ENCODE data around the gene CSNK1G1. TPM values are rescaled to one million over a fixed set of nuclear protein-coding genes. Genes with fewer than 3 reads are reported as not detected.
"Not testable (repeated sequence)": the region's sequence is repeated elsewhere in the genome, so short reads cannot be mapped to it uniquely, and the experiment has no call there.

Gene CSNK1G1
- total and polyA plus RNA-seq, 4 donors = 2.5 to 25.3 (median 9.1) TPM

GRCh38 chr15:64274341-64274950, 81.5 kb downstream of the CSNK1G1 start:
- no peaks in the 10 kb centered on the region for H3K9me3 ChIP-seq (ENCODE audit: control insufficient read depth, low read length)
- DNase-seq = no peak
- intact Hi-C loops (cut with DNase I) = no loop called here
- no peak overlapping the region for H3K27ac ChIP-seq (ENCODE audit: low read depth in 1 of 2, low read length in 2 of 2)
- H3K4me3 ChIP-seq (ENCODE audit: low read length in 2 of 2) = no peak overlapping the region
- no peaks in the 10 kb centered on the region for H3K4me1 ChIP-seq (ENCODE audit: control insufficient read depth in 1 of 2, insufficient read depth in 2 of 2, low read length in 2 of 2)
- no peaks in the 10 kb centered on the region for H3K36me3 ChIP-seq (ENCODE audit: control insufficient read depth in 1 of 2, insufficient read depth in 2 of 2, low read length in 1 of 2)
- no peaks in the 10 kb centered on the region for H3K27me3 ChIP-seq (ENCODE audit: control insufficient read depth in 1 of 2, insufficient read depth in 2 of 2, low read length in 1 of 2)
- 74 to 75% methylated on average over 2 of the region's 2 CpGs for WGBS, 2 donors
- ATAC-seq (ENCODE audit: low FRiP score) = no peak

- no peaks in the 10 kb centered on the region for H3K9me3 ChIP-seq (ENCODE audit: control insufficient read depth, low read length)
- H3K27ac ChIP-seq (ENCODE audit: low read depth in 1 of 2, low read length in 2 of 2) = no peak overlapping the region
- no peak overlapping the region for H3K4me3 ChIP-seq (ENCODE audit: low read length in 2 of 2)
- intact Hi-C loops (cut with DNase I) = no loop called here
- no peak for ATAC-seq (ENCODE audit: low FRiP score)
- H3K36me3 ChIP-seq (ENCODE audit: control insufficient read depth in 1 of 2, insufficient read depth in 2 of 2, low read length in 1 of 2) = no peaks in the 10 kb centered on the region
- H3K27me3 ChIP-seq (ENCODE audit: control insufficient read depth in 1 of 2, insufficient read depth in 2 of 2, low read length in 1 of 2) = no peaks in the 10 kb centered on the region
- H3K4me1 ChIP-seq (ENCODE audit: control insufficient read depth in 1 of 2, insufficient read depth in 2 of 2, low read length in 2 of 2) = no peaks in the 10 kb centered on the region
- DNase-seq = no peak
- WGBS, 2 donors = 97 to 98% methylated on average over 1 of the region's 1 CpG
Measured at GRCh38 chr15:64267331-64267973, 88.5 kb downstream of the CSNK1G1 start.

DNA sequence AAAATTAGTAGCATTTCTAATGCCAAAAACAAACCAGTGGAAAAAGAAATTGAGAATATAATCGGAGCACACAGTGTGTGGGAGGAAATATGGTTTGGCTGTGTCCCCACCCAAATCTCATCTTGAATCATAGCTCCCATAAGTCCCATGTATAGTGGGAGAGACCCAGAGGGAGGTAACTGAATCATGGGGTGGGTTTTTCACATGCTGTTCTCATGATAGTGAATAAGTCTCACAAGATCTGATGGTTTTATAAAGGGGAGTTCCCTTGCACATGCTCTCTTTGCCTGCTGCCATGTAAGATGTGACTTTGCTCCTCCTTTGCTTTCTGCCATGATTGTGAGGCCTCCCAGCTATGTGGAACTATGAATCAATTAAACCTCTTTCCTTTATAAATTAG, 90.8 kb downstream of the CSNK1G1 start:
- DNase-seq; intact Hi-C loops (cut with DNase I); H3K9me3 ChIP-seq (ENCODE audit: control insufficient read depth, low read length); H3K4me1 ChIP-seq (ENCODE audit: control insufficient read depth in 1 of 2, insufficient read depth in 2 of 2, low read length in 2 of 2); H3K27ac ChIP-seq (ENCODE audit: low read depth in 1 of 2, low read length in 2 of 2); H3K4me3 ChIP-seq (ENCODE audit: low read length in 2 of 2); H3K36me3 ChIP-seq (ENCODE audit: control insufficient read depth in 1 of 2, insufficient read depth in 2 of 2, low read length in 1 of 2); ATAC-seq (ENCODE audit: low FRiP score); H3K27me3 ChIP-seq (ENCODE audit: control insufficient read depth in 1 of 2, insufficient read depth in 2 of 2, low read length in 1 of 2): not testable (repeated sequence)
- 68 to 78% methylated on average over 1 of the region's 1 CpG for WGBS, 2 donors

GRCh38 chr15:64264502-64264901, 91.5 kb downstream of the CSNK1G1 start:
- Histone ChIP-seq H3K27me3 (ENCODE audit: control insufficient read depth in 1 of 2, insufficient read depth in 2 of 2, low read length in 1 of 2) (no peaks in the 10 kb centered on the region), H3K27ac (ENCODE audit: low read depth in 1 of 2, low read length in 2 of 2) (no peak overlapping the region), H3K36me3 (ENCODE audit: control insufficient read depth in 1 of 2, insufficient read depth in 2 of 2, low read length in 1 of 2) (no peaks in the 10 kb centered on the region), H3K4me1 (ENCODE audit: control insufficient read depth in 1 of 2, insufficient read depth in 2 of 2, low read length in 2 of 2) (no peaks in the 10 kb centered on the region), H3K4me3 (ENCODE audit: low read length in 2 of 2) (no peak overlapping the region), H3K9me3 (ENCODE audit: control insufficient read depth, low read length) (no peaks in the 10 kb centered on the region)
- intact Hi-C loops (cut with DNase I) = no loop called here
- no peak for DNase-seq
- ATAC-seq (ENCODE audit: low FRiP score) = no peak
- 94 to 95% methylated on average over 4 of the region's 4 CpGs for WGBS, 2 donors

GRCh38 chr15:64263567-64263966, 92.4 kb downstream of the CSNK1G1 start:
- DNase-seq = no peak
- WGBS, 2 donors = 67 to 99% methylated on average over 2 of the region's 2 CpGs
- Histone ChIP-seq H3K27ac (ENCODE audit: low read depth in 1 of 2, low read length in 2 of 2) (no peak overlapping the region), H3K27me3 (ENCODE audit: control insufficient read depth in 1 of 2, insufficient read depth in 2 of 2, low read length in 1 of 2) (no peaks in the 10 kb centered on the region), H3K9me3 (ENCODE audit: control insufficient read depth, low read length) (no peaks in the 10 kb centered on the region), H3K4me1 (ENCODE audit: control insufficient read depth in 1 of 2, insufficient read depth in 2 of 2, low read length in 2 of 2) (no peaks in the 10 kb centered on the region), H3K36me3 (ENCODE audit: control insufficient read depth in 1 of 2, insufficient read depth in 2 of 2, low read length in 1 of 2) (no peaks in the 10 kb centered on the region), H3K4me3 (ENCODE audit: low read length in 2 of 2) (no peak overlapping the region)
- ATAC-seq (ENCODE audit: low FRiP score) = no peak
- intact Hi-C loops (cut with DNase I) = no loop called here

DNA sequence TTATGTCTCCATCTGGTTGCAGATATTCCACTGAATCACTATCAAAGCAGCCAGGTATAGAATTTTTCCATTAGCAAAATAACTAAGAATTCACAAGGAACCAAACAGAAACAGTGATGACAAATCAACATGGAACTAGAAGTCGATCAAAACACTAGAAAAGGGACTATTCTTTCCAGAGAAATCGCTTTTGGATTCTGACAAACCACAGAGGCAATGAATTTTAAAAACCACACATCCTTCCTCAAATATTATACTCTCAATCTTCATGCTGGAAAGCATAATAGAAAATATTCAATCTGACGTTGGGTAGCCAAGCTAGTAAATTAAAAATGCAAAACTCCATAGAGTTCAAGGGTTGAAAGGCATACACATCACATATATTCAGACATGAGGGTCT, 99.9 kb downstream of the CSNK1G1 start:
- Histone ChIP-seq H3K36me3 (ENCODE audit: control insufficient read depth in 1 of 2, insufficient read depth in 2 of 2, low read length in 1 of 2) (no peaks in the 10 kb centered on the region), H3K27me3 (ENCODE audit: control insufficient read depth in 1 of 2, insufficient read depth in 2 of 2, low read length in 1 of 2) (no peaks in the 10 kb centered on the region), H3K4me1 (ENCODE audit: control insufficient read depth in 1 of 2, insufficient read depth in 2 of 2, low read length in 2 of 2) (peaks cover 0 to 2% of the 10 kb centered on the region in 2 donors), H3K27ac (ENCODE audit: low read depth in 1 of 2, low read length in 2 of 2) (no peak overlapping the region), H3K4me3 (ENCODE audit: low read length in 2 of 2) (no peak overlapping the region), H3K9me3 (ENCODE audit: control insufficient read depth, low read length) (no peaks in the 10 kb centered on the region)
- ATAC-seq (ENCODE audit: low FRiP score) (no peak), DNase-seq (no peak)
- intact Hi-C loops (cut with DNase I) = no loop called here
- WGBS, 2 donors = 76 to 91% methylated on average over 3 of the region's 3 CpGs

DNA sequence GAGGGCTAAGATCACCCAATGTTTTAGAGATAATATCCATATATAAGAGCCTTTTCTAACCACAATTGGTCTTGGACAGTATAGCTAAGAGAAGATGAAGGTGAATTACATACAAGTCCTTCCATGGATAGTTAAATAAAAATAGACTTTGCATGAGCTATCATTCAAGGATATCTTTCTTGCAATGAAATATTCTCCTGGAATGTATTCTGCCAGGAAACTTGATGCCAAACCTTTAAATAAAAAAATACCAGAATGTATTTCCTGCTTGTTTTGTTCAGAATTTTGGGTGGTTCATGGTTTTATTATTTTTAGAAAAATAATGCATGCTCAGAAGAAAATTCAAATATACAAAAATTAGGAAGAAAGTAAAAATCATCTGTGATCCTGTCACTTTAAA, 104.3 kb downstream of the CSNK1G1 start:
- no peaks in the 10 kb centered on the region for H3K4me1 ChIP-seq (ENCODE audit: control insufficient read depth in 1 of 2, insufficient read depth in 2 of 2, low read length in 2 of 2)
- H3K4me3 ChIP-seq (ENCODE audit: low read length in 2 of 2) = no peak overlapping the region
- H3K27me3 ChIP-seq (ENCODE audit: control insufficient read depth in 1 of 2, insufficient read depth in 2 of 2, low read length in 1 of 2) = no peaks in the 10 kb centered on the region
- H3K9me3 ChIP-seq (ENCODE audit: control insufficient read depth, low read length) = no peaks in the 10 kb centered on the region
- intact Hi-C loops (cut with DNase I) = no loop called here
- H3K27ac ChIP-seq (ENCODE audit: low read depth in 1 of 2, low read length in 2 of 2) = no peak overlapping the region
- ATAC-seq (ENCODE audit: low FRiP score) = no peak
- DNase-seq = no peak
- no peaks in the 10 kb centered on the region for H3K36me3 ChIP-seq (ENCODE audit: control insufficient read depth in 1 of 2, insufficient read depth in 2 of 2, low read length in 1 of 2)

DNA sequence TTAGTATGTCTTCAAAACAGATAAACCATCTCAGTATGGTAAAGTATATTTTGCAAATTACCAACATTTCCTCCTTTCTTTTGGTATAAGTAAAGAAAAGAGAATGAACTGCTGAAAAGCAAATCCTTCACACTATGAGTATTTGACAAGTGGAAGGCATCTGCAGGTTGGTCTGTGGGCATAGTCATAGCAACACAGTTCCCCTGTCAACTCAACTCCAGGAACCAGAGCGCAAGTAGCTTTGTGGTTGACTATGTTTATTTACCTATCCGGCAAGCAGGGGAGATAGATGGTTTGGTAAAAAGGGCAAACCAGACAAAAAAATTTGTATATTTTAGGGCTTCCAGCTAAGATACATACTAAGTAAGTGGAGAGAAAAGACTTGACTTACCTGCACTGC, 104.9 kb downstream of the CSNK1G1 start:
- H3K27ac ChIP-seq (ENCODE audit: low read depth in 1 of 2, low read length in 2 of 2) = no peak overlapping the region
- no peak overlapping the region for H3K4me3 ChIP-seq (ENCODE audit: low read length in 2 of 2)
- intact Hi-C loops (cut with DNase I) = no loop called here
- H3K9me3 ChIP-seq (ENCODE audit: control insufficient read depth, low read length) = no peaks in the 10 kb centered on the region
- no peaks in the 10 kb centered on the region for H3K4me1 ChIP-seq (ENCODE audit: control insufficient read depth in 1 of 2, insufficient read depth in 2 of 2, low read length in 2 of 2)
- 85 to 89% methylated on average over 2 of the region's 2 CpGs for WGBS, 2 donors
- H3K27me3 ChIP-seq (ENCODE audit: control insufficient read depth in 1 of 2, insufficient read depth in 2 of 2, low read length in 1 of 2) = no peaks in the 10 kb centered on the region
- DNase-seq = no peak
- no peak for ATAC-seq (ENCODE audit: low FRiP score)
- H3K36me3 ChIP-seq (ENCODE audit: control insufficient read depth in 1 of 2, insufficient read depth in 2 of 2, low read length in 1 of 2) = no peaks in the 10 kb centered on the region

- DNase-seq (no peak), ATAC-seq (ENCODE audit: low FRiP score) (no peak)
- Histone ChIP-seq H3K27me3 (ENCODE audit: control insufficient read depth in 1 of 2, insufficient read depth in 2 of 2, low read length in 1 of 2) (no peaks in the 10 kb centered on the region), H3K4me1 (ENCODE audit: control insufficient read depth in 1 of 2, insufficient read depth in 2 of 2, low read length in 2 of 2) (no peaks in the 10 kb centered on the region), H3K27ac (ENCODE audit: low read depth in 1 of 2, low read length in 2 of 2) (no peak overlapping the region), H3K4me3 (ENCODE audit: low read length in 2 of 2) (no peak overlapping the region), H3K9me3 (ENCODE audit: control insufficient read depth, low read length) (no peaks in the 10 kb centered on the region), H3K36me3 (ENCODE audit: control insufficient read depth in 1 of 2, insufficient read depth in 2 of 2, low read length in 1 of 2) (no peaks in the 10 kb centered on the region)
- intact Hi-C loops (cut with DNase I) = no loop called here
Measured at GRCh38 chr15:64249883-64250575, 105.9 kb downstream of the CSNK1G1 start.
